K562 (cell line): ENCODE data around the gene FAM174C. TPM values are rescaled to one million over a fixed set of nuclear protein-coding genes. Genes with fewer than 3 reads are reported as not detected.

ENCODE experiments used
- ATAC-seq: fragments of 200-7000 bp; cut with Tn5 transposase; 3 replicates; pipeline ENCODE4 v1.9.1; 2020; ENCODE audit warnings: moderate library complexity
- BruUV-seq: library from RNA; stranded (reverse); fragments of 400-500 nt; replicated peaks from 2 replicates; lab custom pipeline; 2021; lab: Mats Ljungman, UMichigan
- CTCF ChIA-PET: fragments of 300-600 bp; formaldehyde crosslinking; extraction: SDS; loops from one replicate; lab custom pipeline; 2021; ENCODE audit warnings: low intra/inter-chr PET ratio; lab: Yijun Ruan, JAX
- POLR2A ChIA-PET: fragments of 300-600, 350-650 bp; sonication (Branson Sonifier 250); formaldehyde crosslinking; extraction: SDS; loops from one replicate; lab custom pipeline; 2021; ENCODE audit warnings: antibody characterized with exemption, inconsistent platforms; lab: Yijun Ruan, JAX
- DNase-seq, 4 experiments: peaks; one replicate each; pipeline versions ENCODE4 v3.0.0 to v3.0.0-alpha.2; 2011 to 2018; ENCODE audit warnings: low spot score in 3 of 4, mixed read lengths in 3 of 4; ENCODE audit errors: extremely low read depth in 1 of 4
- FAIRE-seq: peaks from 2 replicates; lab custom pipeline; 2011; peaks lifted over from hg19 to GRCh38; lab: Jason Lieb, UNC
- H2AFZ ChIP-seq: 2 replicates; pipeline ENCODE4 v1.6.0; 2011; ENCODE audit warnings: low read depth, low read length, control low read depth, inconsistent platforms
- H3K27ac ChIP-seq: fragments of 200-600 bp; 3 replicates; pipeline ENCODE4 v1.8.0; 2011; ENCODE audit warnings: low read depth, mild to moderate bottlenecking, control low read depth, inconsistent platforms, low read length, moderate library complexity, mixed read lengths; ENCODE audit errors: extremely low read depth
- H3K27me3 ChIP-seq, 2 experiments: fragments of 300-600 bp in 1 of 2; 2 replicates in 1 of 2; 3 replicates in 1 of 2; pipeline versions ENCODE4 v1.6.0 to v1.8.0; 2011; ENCODE audit warnings: inconsistent platforms in 2 of 2, low read length in 2 of 2, mild to moderate bottlenecking in 1 of 2, mixed read lengths in 1 of 2, moderate library complexity in 1 of 2; ENCODE audit not compliant: control insufficient read depth in 2 of 2, insufficient read depth in 2 of 2
- H3K36me3 ChIP-seq: fragments of 300-600 bp; 3 replicates; pipeline ENCODE4 v1.8.0; 2011; ENCODE audit warnings: mild to moderate bottlenecking, low read length, inconsistent platforms; ENCODE audit not compliant: control insufficient read depth, insufficient read depth
- H3K4me1 ChIP-seq, 2 experiments: fragments of 200-600 bp in 1 of 2; replicated peaks in 1 of 2; 2 replicates in 1 of 2; 3 replicates in 1 of 2; pipeline versions ENCODE4 v1.5.1 to v1.8.0; 2011; ENCODE audit warnings: inconsistent platforms in 2 of 2, low read length in 2 of 2, mild to moderate bottlenecking in 1 of 2, mixed read lengths in 1 of 2, moderate library complexity in 1 of 2; ENCODE audit not compliant: control insufficient read depth in 2 of 2, insufficient read depth in 2 of 2
- H3K4me2 ChIP-seq: 2 replicates; pipeline ENCODE4 v1.6.1; 2011; ENCODE audit warnings: low read length, control low read depth, inconsistent platforms, mixed read lengths; ENCODE audit not compliant: insufficient read depth
- H3K4me3 ChIP-seq: fragments of 200-600 bp; sonication (generic), shearing (Covaris generic); 2 replicates; pipeline ENCODE4 v1.5.1; 2016; ENCODE audit warnings: control low read depth, inconsistent platforms
- H3K79me2 ChIP-seq: fragments of 200-600 bp; 3 replicates; pipeline ENCODE4 v1.8.0; 2011; ENCODE audit warnings: low read length, inconsistent platforms; ENCODE audit not compliant: control insufficient read depth, insufficient read depth
- H3K9ac ChIP-seq, 2 experiments: 2 replicates each; pipeline versions ENCODE4 v1.6.0 to v1.6.1; 2011; ENCODE audit warnings: low read depth in 2 of 2, low read length in 2 of 2, control low read depth in 1 of 2, inconsistent platforms in 1 of 2, mild to moderate bottlenecking in 1 of 2, mixed read lengths in 1 of 2; ENCODE audit not compliant: insufficient read depth in 1 of 2
- H3K9me1 ChIP-seq: one replicate; pipeline ENCODE4 v1.6.0; 2011; ENCODE audit warnings: inconsistent platforms, mild to moderate bottlenecking, low read length, moderate library complexity; ENCODE audit not compliant: control insufficient read depth, insufficient read depth
- H3K9me3 ChIP-seq: replicated peaks from 2 replicates; pipeline ENCODE4 v1.5.1; 2011; ENCODE audit warnings: low read depth, low read length, inconsistent platforms; ENCODE audit not compliant: control insufficient read depth, insufficient read depth
- H4K20me1 ChIP-seq: replicated peaks from 2 replicates; pipeline ENCODE4 v1.6.1; 2011; ENCODE audit warnings: low read length, inconsistent platforms, mixed read lengths; ENCODE audit not compliant: control insufficient read depth, insufficient read depth
- AFF1 ChIP-seq, 2 experiments: fragments of 450-650 bp; IDR thresholded peaks; 2 replicates each; pipeline ENCODE4 v1.6.1; 2018; ENCODE audit warnings: mild to moderate bottlenecking in 2 of 2, low read depth in 1 of 2; ENCODE audit not compliant: partially characterized antibody in 2 of 2
- BCOR ChIP-seq: fragments of 450-650 bp; IDR thresholded peaks from 2 replicates; pipeline ENCODE4 v1.6.1; 2016
- HNRNPL ChIP-seq: fragments of 200-400 bp; formaldehyde crosslinking; IDR thresholded peaks from 2 replicates; pipeline ENCODE4 v1.6.1; 2017; ENCODE audit warnings: low read depth, mild to moderate bottlenecking, low read length
- NFIC ChIP-seq: fragments of 450-650 bp; IDR thresholded peaks from 2 replicates; pipeline ENCODE4 v1.6.1; 2017; ENCODE audit warnings: mild to moderate bottlenecking, inconsistent platforms
- PTBP1 ChIP-seq: fragments of 200-400 bp; formaldehyde crosslinking; IDR thresholded peaks from 2 replicates; pipeline ENCODE4 v1.6.1; 2017; ENCODE audit warnings: low read depth, low read length
- SMARCA5 ChIP-seq: fragments of 450-650 bp; IDR thresholded peaks from 2 replicates; pipeline ENCODE4 v1.6.1; 2016
- TCF7L2 ChIP-seq: fragments of 150-350 bp; IDR thresholded peaks from 2 replicates; pipeline ENCODE4 v1.6.1; 2016; ENCODE audit warnings: low read depth, mild to moderate bottlenecking, low read length, moderate library complexity
- TCFL5 ChIP-seq: fragments of 250-450 bp; sonication (Bioruptor Pico); conservative IDR thresholded peaks from 2 replicates; pipeline ENCODE4 v1.6.1; 2021; ENCODE audit warnings: mild to moderate bottlenecking, moderate library complexity, matching md5 sums
- ZBTB12 ChIP-seq: fragments of 250-450 bp; sonication (Bioruptor Pico); IDR thresholded peaks from 2 replicates; pipeline ENCODE4 v1.4.0; 2020
- ZBTB17 ChIP-seq: fragments of 450-650 bp; formaldehyde crosslinking; IDR thresholded peaks from 2 replicates; pipeline ENCODE4 v1.4.0; 2020; ENCODE audit warnings: mild to moderate bottlenecking
- ZFP36 ChIP-seq: fragments of 150-350 bp; IDR thresholded peaks from 2 replicates; pipeline ENCODE4 v1.6.1; 2018; ENCODE audit warnings: low read length, low read depth; ENCODE audit not compliant: partially characterized antibody
- ZNF277 ChIP-seq: fragments of 250-450 bp; sonication (Bioruptor Pico); IDR thresholded peaks from 2 replicates; pipeline ENCODE4 v1.8.0; 2022; ENCODE audit warnings: inconsistent platforms, mild to moderate bottlenecking, moderate library complexity, borderline replicate concordance
- ZNF398 ChIP-seq: fragments of 250-450 bp; sonication (Bioruptor Pico); IDR thresholded peaks from 2 replicates; pipeline ENCODE4 v1.8.0; 2021; ENCODE audit warnings: moderate library complexity, mild to moderate bottlenecking, inconsistent platforms
- ZNF717 ChIP-seq: fragments of 250-450 bp; sonication (Bioruptor Pico); IDR thresholded peaks from 2 replicates; pipeline ENCODE4 v1.5.0; 2021
- WGBS: fragments of 100-300 bp; shearing (Covaris generic); methylation state at CpG from one replicate; pipeline ENCODE4 v1.1.6; 2016; ENCODE audit warnings: low coverage, mixed read lengths; ENCODE audit not compliant: insufficient coverage; ENCODE audit errors: missing lambda C conversion rate; 5-methylcytosine and 5-hydroxymethylcytosine counted together
- in situ Hi-C: fragments of 300-500 bp; cut with MboI; formaldehyde crosslinking; loops from 4 replicates; pipeline ENCODE4 v1.15.0; 2018; ENCODE audit warnings: inconsistent platforms, mixed read lengths
- intact Hi-C: fragments of 100-400 bp; cut with micrococcal nuclease; formaldehyde crosslinking; loops from 2 replicates; pipeline ENCODE4 v1.14.2; 2022
- polyA plus RNA-seq, 8 experiments: library from polyadenylated mRNA; depleted of rRNA in 4 of 8; stranded (reverse) in 5 of 8; unstranded in 3 of 8; fragments of >200 nt; fragmentation: Nextera tagmentation in 2 of 8; fragmentation: Illumina TruSeq in 1 of 8; extraction: Ambion mirVana in 2 of 8; extraction: Trizol in 1 of 8; gene quantifications; 2 replicates each; pipeline versions ENCODE4 v1.2.1 to v1.2.3, GENCODE V29; 2011 to 2014; ENCODE audit warnings: inconsistent platforms in 1 of 8, missing spikeins in 1 of 8
- total RNA-seq, 7 experiments: library from RNA; depleted of rRNA in 6 of 7; stranded (reverse); fragments of >200 nt in 6 of 7; fragmentation: Illumina TruSeq in 2 of 7; extraction: Trizol in 2 of 7; gene quantifications; 2 replicates each; pipeline versions ENCODE4 v1.2.1 to v1.2.3, GENCODE V29; 2011 to 2021; ENCODE audit warnings: low replicate concordance in 1 of 7

The FAM174C gene
- total and polyA plus RNA-seq, 9 of the 15 experiments (the other 6 are each of a cell fraction or from before 2014, with no cell fraction given) = 0.66 to 89.6 (median 20.3) TPM

- peak overlapping the region; percentile 66 for H3K4me2 ChIP-seq
- peak overlapping the region; percentile 39 for H3K4me3 ChIP-seq
- ATAC-seq (no peak), DNase-seq (no peak), FAIRE-seq (no peak)
- peaks cover 5 to 55% of the 10 kb centered on the region in 2 experiments for H3K4me1 ChIP-seq
- no peaks in the 10 kb centered on the region for H3K27me3 ChIP-seq
- H4K20me1 ChIP-seq = no peaks in the 10 kb centered on the region
- H3K9me1 ChIP-seq = peaks cover 3% of the 10 kb centered on the region
- H3K36me3 ChIP-seq = no peaks in the 10 kb centered on the region
- BruUV-seq = no TSS peak
- WGBS = 81% methylated on average over 25 of the region's 38 CpGs
- H3K79me2 ChIP-seq = no peaks in the 10 kb centered on the region
- peak overlapping the region in 1 of 2 experiments; percentile 90; a peak in 2 of 4 replicates for H3K9ac ChIP-seq
- peak overlapping the region; percentile 93 for H2AFZ ChIP-seq
- in situ Hi-C loops = no loop called here
- H3K27ac ChIP-seq = no peak overlapping the region; the same call in 2 of the 3 replicates
- intact Hi-C loops = no loop called here
- ChIA-PET CTCF (interaction anchor here (0.6 kb wide), 1 partner anchor 49 kb away, joined by 3 read pairs; no protein-coding TSS in a partner anchor), POLR2A (no interaction called here)
- H3K9me3 ChIP-seq = no peaks in the 10 kb centered on the region
- 0 out of 2 replicates have a peak, but pooled peaks have one; percentile 48 for TF ChIP-seq PTBP1
- no peak for TF ChIP-seq AFF1 (IDR thresholded peaks at IDR 0.05; ENCODE audit: low read depth in 1 of 2, partially characterized antibody in 2 of 2)
- TF ChIP-seq ZBTB12 = no peak
- no peak for TF ChIP-seq ZNF277 (CRISPR knock-in tag)
- 0 out of 2 replicates have a peak, but pooled peaks have one; percentile 26 for TF ChIP-seq SMARCA5
- no peak for TF ChIP-seq TCFL5 (CRISPR knock-in tag)
- TF ChIP-seq ZNF398 (CRISPR knock-in tag) = no peak
- TF ChIP-seq TCF7L2 = no peak
- peak; percentile 75 for TF ChIP-seq BCOR
- no peak for TF ChIP-seq NFIC
- TF ChIP-seq ZFP36 = no peak
- TF ChIP-seq ZBTB17 (CRISPR knock-in tag) = no peak
- TF ChIP-seq HNRNPL = peak; percentile 100
- TF ChIP-seq ZNF717 (CRISPR knock-in tag) = no peak
Observed at GRCh38 chr19:1325568-1326294, 50.4 kb downstream of the FAM174C start.
